ENCODE measurements around the gene DSP.

DSP gene

GRCh38 chr6:7591770-7592169 lies 50.3 kb downstream of the DSP start:
- DNase-seq (ENCODE audit: low spot score), result no peak

GRCh38 chr6:7593229-7593628 lies 51.8 kb downstream of the DSP start:
- DNase-seq (ENCODE audit: low spot score), result no peak

GRCh38 chr6:7594579-7595125 lies 53.2 kb downstream of the DSP start:
- no peak for DNase-seq (ENCODE audit: low spot score)

- DNase-seq (ENCODE audit: low spot score), result no peak
These were observed 62.5 kb downstream of the DSP start for GRCh38 chr6:7604003-7604402.

GRCh38 chr6:7604506-7604905 lies 63.0 kb downstream of the DSP start:
- DNase-seq (ENCODE audit: low spot score), result no peak

- no peak for DNase-seq (ENCODE audit: low spot score)
These were observed 74.3 kb downstream of the DSP start for GRCh38 chr6:7615611-7616383.

- no peak for DNase-seq (ENCODE audit: low spot score)
These were observed 76.6 kb downstream of the DSP start for GRCh38 chr6:7617801-7618764.

- DNase-seq (ENCODE audit: low spot score), result no peak
These were observed 80.3 kb downstream of the DSP start for GRCh38 chr6:7621761-7622160.

GRCh38 chr6:7624796-7625710 lies 83.6 kb downstream of the DSP start:
- DNase-seq (ENCODE audit: low spot score), result no peak

- DNase-seq (ENCODE audit: low spot score), result no peak
These were observed 87.0 kb downstream of the DSP start for GRCh38 chr6:7628479-7628878.

- no peak for DNase-seq (ENCODE audit: low spot score)
These were observed 87.4 kb downstream of the DSP start for GRCh38 chr6:7628909-7629308.

GRCh38 chr6:7629321-7629720 lies 87.8 kb downstream of the DSP start:
- DNase-seq (ENCODE audit: low spot score), result no peak

GRCh38 chr6:7630792-7631191 lies 89.3 kb downstream of the DSP start:
- no peak for DNase-seq (ENCODE audit: low spot score)

GRCh38 chr6:7631466-7631865 lies 90.0 kb downstream of the DSP start:
- DNase-seq (ENCODE audit: low spot score), result no peak

- DNase-seq (ENCODE audit: low spot score), result no peak
These were observed 91.2 kb downstream of the DSP start for GRCh38 chr6:7632501-7633290.

- no peak for DNase-seq (ENCODE audit: low spot score)
These were observed 91.9 kb downstream of the DSP start for GRCh38 chr6:7633361-7633760.

- no peak for DNase-seq (ENCODE audit: low spot score)
These were observed 94.7 kb downstream of the DSP start for GRCh38 chr6:7636151-7636550.
